Progenitor cell of endocrine pancreas (in vitro differentiated cells): ENCODE measurements around the gene LRRC58. TPM values are rescaled to one million over a fixed set of nuclear protein-coding genes. Genes with fewer than 3 reads are reported as not detected.

ENCODE experiments used
- DNase-seq: peaks from one replicate; pipeline ENCODE4 v3.0.0; 2021; ENCODE audit warnings: low spot score; ENCODE audit not compliant: unreplicated experiment
- H3K27ac Mint-ChIP-seq: 2 replicates; pipeline ENCODE4 v1.8.0; 2021; ENCODE audit warnings: mild to moderate bottlenecking, moderate library complexity, mixed read lengths
- H3K27me3 Mint-ChIP-seq: 2 replicates; pipeline ENCODE4 v1.8.0; 2021; ENCODE audit warnings: mixed read lengths
- H3K36me3 Mint-ChIP-seq: 2 replicates; pipeline ENCODE4 v1.8.0; 2022; ENCODE audit warnings: mixed read lengths; ENCODE audit not compliant: insufficient read depth
- H3K4me1 Mint-ChIP-seq: 2 replicates; pipeline ENCODE4 v1.8.0; 2021; ENCODE audit warnings: low read depth, mixed read lengths
- H3K4me3 Mint-ChIP-seq: 2 replicates; pipeline ENCODE4 v1.8.0; 2021; ENCODE audit warnings: low read depth, mild to moderate bottlenecking, moderate library complexity, mixed read lengths
- H3K9me3 Mint-ChIP-seq: 2 replicates; pipeline ENCODE4 v1.8.0; 2021; ENCODE audit warnings: low read depth, mixed read lengths
- total RNA-seq: library from RNA; stranded (reverse); gene quantifications from 2 replicates; pipeline ENCODE4 v1.2.1, GENCODE V29; 2021
- TF ChIP-seq, protein P1 (sequence below): fragments of 200-600 bp; sonication (generic); IDR thresholded peaks from one replicate; pipeline ENCODE4 v1.5.0; 2021; ENCODE audit warnings: antibody characterized with exemption, mild to moderate bottlenecking; ENCODE audit not compliant: unreplicated experiment

Gene LRRC58
- total RNA-seq, 1 donor from 2014 or later = 14.0 TPM

DNA sequence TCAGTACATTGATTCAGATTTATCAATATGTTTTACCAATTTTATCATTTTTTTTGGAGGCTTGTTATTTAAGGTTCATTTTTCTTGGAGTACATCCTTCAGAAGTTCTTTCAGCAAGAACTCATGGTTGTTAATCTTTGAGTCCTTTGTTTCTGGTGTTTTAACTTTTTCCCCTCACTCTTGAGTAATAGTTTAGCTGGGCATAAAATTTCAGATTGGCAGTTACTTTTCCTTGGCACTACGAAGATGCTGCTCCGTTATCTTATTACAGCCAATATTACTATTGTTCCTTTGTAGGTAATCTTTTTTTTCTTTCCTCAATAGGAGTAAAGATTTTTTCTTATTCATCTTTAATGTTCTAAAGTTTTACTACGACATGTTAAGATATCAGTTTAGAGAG is 9.8 kb downstream of the LRRC58 start:
- no peak overlapping the region for H3K27ac Mint-ChIP-seq
- peaks cover 27% of the 10 kb centered on the region for H3K36me3 Mint-ChIP-seq
- H3K27me3 Mint-ChIP-seq = no peaks in the 10 kb centered on the region
- H3K9me3 Mint-ChIP-seq = peaks cover 18% of the 10 kb centered on the region
- no peak overlapping the region for H3K4me3 Mint-ChIP-seq
- H3K4me1 Mint-ChIP-seq = peaks cover 14% of the 10 kb centered on the region
- no peak for DNase-seq
- TF ChIP-seq, protein P1, sequence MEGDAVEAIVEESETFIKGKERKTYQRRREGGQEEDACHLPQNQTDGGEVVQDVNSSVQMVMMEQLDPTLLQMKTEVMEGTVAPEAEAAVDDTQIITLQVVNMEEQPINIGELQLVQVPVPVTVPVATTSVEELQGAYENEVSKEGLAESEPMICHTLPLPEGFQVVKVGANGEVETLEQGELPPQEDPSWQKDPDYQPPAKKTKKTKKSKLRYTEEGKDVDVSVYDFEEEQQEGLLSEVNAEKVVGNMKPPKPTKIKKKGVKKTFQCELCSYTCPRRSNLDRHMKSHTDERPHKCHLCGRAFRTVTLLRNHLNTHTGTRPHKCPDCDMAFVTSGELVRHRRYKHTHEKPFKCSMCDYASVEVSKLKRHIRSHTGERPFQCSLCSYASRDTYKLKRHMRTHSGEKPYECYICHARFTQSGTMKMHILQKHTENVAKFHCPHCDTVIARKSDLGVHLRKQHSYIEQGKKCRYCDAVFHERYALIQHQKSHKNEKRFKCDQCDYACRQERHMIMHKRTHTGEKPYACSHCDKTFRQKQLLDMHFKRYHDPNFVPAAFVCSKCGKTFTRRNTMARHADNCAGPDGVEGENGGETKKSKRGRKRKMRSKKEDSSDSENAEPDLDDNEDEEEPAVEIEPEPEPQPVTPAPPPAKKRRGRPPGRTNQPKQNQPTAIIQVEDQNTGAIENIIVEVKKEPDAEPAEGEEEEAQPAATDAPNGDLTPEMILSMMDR = no peak

DNA sequence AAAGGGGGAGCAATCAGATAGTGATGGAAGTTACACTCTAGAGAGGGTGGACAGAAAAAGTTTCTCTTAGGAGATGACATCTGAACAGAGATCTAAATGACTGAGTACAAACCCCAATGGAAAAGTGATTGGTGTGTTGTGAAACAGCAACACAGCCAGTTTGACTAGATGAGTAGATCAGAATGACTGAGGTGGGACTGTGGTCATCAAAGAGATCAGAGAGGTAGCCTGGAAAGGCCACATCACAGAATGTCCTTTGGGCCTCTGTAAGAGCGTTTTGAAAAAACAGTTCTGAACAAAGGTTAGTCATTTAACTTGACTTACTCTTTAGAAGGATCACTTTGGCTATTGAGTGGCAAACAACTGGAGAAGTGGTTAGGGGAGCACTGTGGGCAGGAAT is 10.6 kb downstream of the LRRC58 start:
- TF ChIP-seq, protein P1 = no peak
- no peak overlapping the region for H3K27ac Mint-ChIP-seq
- H3K4me1 Mint-ChIP-seq = peaks cover 14% of the 10 kb centered on the region
- H3K27me3 Mint-ChIP-seq = no peaks in the 10 kb centered on the region
- H3K9me3 Mint-ChIP-seq = peaks cover 18% of the 10 kb centered on the region
- H3K36me3 Mint-ChIP-seq = peaks cover 27% of the 10 kb centered on the region
- no peak overlapping the region for H3K4me3 Mint-ChIP-seq
- no peak for DNase-seq

- Mint-ChIP-seq H3K27me3 (no peaks in the 10 kb centered on the region), H3K9me3 (no peaks in the 10 kb centered on the region), H3K27ac (no peak overlapping the region), H3K4me3 (no peak overlapping the region), H3K36me3 (peaks cover 15% of the 10 kb centered on the region), H3K4me1 (peaks cover 5% of the 10 kb centered on the region)
- no peak for DNase-seq
- TF ChIP-seq, protein P1 = no peak
Observed at GRCh38 chr3:120332646-120333045, 16.5 kb downstream of the LRRC58 start.

DNA sequence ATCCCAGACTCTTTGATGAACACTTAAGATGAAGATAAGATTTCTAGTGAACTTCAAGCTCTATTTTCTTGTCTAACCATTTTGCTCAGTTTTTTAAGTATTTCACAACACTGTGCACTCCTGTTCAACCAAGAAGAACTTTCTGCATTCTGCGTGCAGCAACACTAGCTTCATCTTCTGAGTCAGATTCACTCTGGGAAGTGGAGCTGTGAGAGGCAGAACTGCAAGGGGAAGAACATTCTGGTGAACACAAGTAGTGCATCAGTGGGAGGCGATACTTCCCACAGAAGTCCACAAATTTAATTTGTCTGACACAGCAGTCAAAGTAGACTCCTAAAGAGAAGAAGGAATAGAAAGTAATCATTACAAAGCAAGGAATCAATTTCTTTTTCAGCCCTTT is 18.1 kb downstream of the LRRC58 start:
- Mint-ChIP-seq H3K4me3 (no peak overlapping the region), H3K27me3 (no peaks in the 10 kb centered on the region), H3K36me3 (peaks cover 15% of the 10 kb centered on the region), H3K27ac (no peak overlapping the region), H3K9me3 (peaks cover 2% of the 10 kb centered on the region), H3K4me1 (peaks cover 11% of the 10 kb centered on the region)
- DNase-seq = no peak
- TF ChIP-seq, protein P1 = no peak

GRCh38 chr3:120326784-120327183 is 22.4 kb downstream of the LRRC58 start:
- Mint-ChIP-seq H3K27me3 (no peaks in the 10 kb centered on the region), H3K36me3 (peaks cover 15% of the 10 kb centered on the region), H3K9me3 (peaks cover 2% of the 10 kb centered on the region), H3K27ac (no peak overlapping the region), H3K4me1 (peaks cover 7% of the 10 kb centered on the region), H3K4me3 (no peak overlapping the region)
- DNase-seq = no peak
- TF ChIP-seq, protein P1 = no peak
